AG09319 (cell line): Measurements from ENCODE around the gene SPA17.

ENCODE experiments used
- DNase-seq: peaks from one replicate; pipeline ENCODE4 v3.0.0-alpha.2; 2010; ENCODE audit warnings: low read depth; ENCODE audit errors: extremely low read depth
- TF ChIP-seq, protein P1 (sequence below): IDR thresholded peaks from 2 replicates; pipeline ENCODE4 v1.5.1; 2011; ENCODE audit warnings: low read depth, mild to moderate bottlenecking, inconsistent platforms, low read length, moderate library complexity

SPA17 gene

DNA sequence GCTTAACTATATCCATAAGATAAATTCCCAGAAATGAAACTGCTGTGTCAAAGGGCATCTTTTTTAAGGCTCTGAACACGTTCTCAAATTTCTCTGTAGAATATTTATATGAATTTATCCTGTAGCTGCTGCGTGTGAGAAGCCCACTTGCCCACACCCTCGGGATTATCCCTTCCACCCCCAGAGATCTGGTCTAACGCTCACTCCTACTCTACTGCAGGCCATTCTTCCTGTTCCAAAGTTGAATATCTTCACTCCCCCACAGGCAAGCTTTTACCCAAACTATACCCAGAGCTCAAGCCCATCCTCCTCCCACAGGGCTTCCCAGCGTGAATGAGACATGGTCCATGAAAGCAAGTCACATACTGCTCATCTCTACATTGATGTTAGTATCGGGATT lies 25.1 kb upstream of the SPA17 start:
- TF ChIP-seq, protein P1, sequence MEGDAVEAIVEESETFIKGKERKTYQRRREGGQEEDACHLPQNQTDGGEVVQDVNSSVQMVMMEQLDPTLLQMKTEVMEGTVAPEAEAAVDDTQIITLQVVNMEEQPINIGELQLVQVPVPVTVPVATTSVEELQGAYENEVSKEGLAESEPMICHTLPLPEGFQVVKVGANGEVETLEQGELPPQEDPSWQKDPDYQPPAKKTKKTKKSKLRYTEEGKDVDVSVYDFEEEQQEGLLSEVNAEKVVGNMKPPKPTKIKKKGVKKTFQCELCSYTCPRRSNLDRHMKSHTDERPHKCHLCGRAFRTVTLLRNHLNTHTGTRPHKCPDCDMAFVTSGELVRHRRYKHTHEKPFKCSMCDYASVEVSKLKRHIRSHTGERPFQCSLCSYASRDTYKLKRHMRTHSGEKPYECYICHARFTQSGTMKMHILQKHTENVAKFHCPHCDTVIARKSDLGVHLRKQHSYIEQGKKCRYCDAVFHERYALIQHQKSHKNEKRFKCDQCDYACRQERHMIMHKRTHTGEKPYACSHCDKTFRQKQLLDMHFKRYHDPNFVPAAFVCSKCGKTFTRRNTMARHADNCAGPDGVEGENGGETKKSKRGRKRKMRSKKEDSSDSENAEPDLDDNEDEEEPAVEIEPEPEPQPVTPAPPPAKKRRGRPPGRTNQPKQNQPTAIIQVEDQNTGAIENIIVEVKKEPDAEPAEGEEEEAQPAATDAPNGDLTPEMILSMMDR: no peak
- no peak for DNase-seq

DNA sequence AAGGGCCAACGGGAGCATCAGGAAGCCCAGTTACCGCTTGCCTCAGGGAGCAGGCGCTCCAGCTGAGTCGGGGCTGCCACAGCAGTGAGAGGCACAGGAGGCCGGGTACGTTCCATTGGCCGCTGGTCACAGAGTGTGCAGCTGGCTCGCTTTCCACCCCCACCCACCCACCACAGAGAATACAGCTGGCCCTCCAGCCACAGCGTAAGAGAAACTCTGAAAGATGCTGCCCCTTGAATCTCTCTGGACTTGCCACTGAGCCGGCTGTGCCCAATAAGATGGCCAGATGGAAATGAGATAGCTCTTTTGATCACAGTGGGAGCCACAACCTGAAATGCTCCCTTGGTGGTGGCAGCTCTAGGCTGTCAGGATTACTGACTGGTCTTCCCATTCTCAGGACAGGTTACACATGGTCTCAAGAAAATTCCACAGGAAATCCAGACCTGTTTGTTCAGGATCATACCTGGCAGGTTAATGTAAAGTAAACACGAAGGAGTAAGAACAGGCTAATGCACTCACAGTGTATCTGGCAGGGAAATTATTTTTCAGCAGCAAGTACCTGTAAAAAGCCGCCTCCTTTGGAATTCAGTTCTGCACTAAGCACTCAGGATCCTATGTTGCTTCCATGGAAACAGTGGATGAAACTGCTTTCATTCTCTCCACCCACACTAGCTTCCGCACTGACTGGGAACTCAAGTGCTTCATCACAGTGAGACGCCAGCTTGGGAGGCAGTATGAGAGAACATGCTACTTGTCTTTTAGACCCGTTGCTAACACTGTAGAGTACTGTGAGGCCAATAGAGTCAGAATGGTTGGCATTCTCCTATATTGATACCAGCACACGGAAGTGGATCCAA lies 16.7 kb upstream of the SPA17 start:
- no peak for DNase-seq
- TF ChIP-seq, protein P1: no peak

DNA sequence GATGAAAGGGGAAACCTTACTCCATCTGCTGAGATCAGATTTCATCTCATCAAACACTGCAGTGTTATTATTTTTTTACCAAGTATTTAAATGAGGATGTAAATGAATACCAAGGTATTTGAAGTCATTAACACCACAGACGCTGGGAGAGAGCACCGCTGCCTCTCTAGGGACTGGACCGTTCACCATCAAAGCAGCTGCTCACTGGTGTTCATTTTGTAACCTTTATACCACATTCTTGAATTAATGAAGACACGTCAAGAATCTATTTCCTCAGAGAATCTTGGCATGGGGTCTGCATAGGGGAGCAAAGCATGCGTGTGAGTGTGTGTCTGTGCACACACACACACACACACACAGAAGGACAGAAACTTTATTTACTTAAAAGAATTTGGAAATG lies 15.8 kb upstream of the SPA17 start:
- DNase-seq: no peak

DNA sequence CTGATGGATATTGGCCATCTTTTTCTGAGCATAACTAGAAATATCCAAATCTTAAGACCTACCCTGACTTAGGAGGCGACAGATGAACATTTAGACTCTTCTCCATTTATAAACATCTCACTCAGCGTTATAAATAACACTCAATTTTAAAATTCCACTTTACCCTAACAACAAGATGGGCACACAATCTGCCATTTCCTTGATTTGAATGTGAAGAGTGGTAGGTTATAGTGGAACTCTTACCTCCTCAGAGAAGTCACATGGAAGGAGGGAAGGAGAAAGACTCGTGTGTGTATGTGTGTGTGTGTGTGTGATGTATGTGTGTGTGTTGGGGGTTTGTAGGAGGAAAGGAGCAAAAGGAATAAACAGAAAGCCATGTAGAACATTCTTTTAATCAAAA lies 15.2 kb upstream of the SPA17 start:
- TF ChIP-seq, protein P1: no peak

More for the DNA sequence above, 15.8 kb upstream of the SPA17 start:
- TF ChIP-seq, protein P1: no peak

DNA sequence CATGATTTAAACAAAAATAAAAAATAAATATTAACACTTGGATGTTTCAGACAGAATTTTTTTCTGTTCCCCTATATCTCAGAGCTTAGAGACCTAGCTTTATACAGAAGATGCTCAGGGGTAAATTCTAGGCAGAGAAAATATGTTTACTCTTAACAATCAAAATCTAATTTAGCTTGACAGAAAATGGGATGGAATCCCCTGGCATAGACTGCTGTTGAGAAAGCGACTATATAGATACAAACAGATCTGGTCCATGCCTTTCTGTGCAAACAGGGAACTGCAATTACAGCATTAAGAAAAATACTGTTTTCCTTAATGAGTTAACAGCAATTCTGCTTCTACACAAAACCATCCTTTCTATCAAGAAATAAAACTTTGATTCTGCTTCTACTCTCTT lies 14.7 kb upstream of the SPA17 start:
- no peak for DNase-seq
- TF ChIP-seq, protein P1: no peak

More for the DNA sequence above, 15.2 kb upstream of the SPA17 start:
- no peak for DNase-seq

DNA sequence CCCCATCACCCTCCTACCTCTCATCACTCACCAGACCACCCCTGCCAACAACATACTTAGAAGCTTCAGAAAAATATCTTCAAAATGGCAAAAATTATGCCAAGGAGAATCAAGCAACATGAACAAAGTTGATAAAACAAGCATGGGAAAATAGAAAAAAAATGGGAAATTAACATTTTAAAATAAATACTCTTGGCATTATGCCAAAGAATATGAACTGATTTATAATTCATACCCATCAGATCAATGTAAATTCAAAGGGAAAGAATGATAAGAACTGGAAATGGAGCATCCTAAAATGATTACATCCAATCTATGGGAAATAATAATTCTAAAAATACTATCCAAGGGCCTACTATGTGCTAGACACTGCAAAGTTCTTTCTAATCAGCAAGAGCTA lies 12.2 kb upstream of the SPA17 start:
- no peak for DNase-seq
- TF ChIP-seq, protein P1: no peak

DNA sequence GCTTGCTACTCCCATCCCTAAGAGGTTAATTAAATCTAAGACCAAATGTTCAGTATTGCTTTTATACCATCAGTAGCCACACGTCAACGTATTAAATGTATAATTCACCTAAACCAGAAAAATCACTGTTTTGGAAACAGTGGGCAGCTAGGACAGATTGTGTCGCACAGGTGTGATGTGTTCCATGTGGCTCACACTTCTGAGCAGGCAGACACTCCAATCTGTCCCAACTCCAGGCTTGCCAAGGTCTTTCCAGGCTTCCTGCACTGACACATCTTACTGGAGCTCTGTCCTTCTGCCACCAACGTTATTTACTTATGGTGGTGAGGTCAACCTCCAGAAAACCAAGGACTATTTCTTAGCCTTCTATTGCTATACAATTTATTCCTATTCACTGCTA lies 11.6 kb upstream of the SPA17 start:
- TF ChIP-seq, protein P1: no peak
- no peak for DNase-seq
